Fibroblast of mammary gland (primary cell): ENCODE measurements around the gene ROS1.

ENCODE experiments used
- DNase-seq: peaks from one replicate; pipeline ENCODE4 v3.0.0-alpha.2; 2010; ENCODE audit warnings: low read depth
- H3K4me3 ChIP-seq: 2 replicates; pipeline ENCODE4 v1.5.1; 2011; ENCODE audit warnings: low read depth, mild to moderate bottlenecking, low read length, moderate library complexity; ENCODE audit not compliant: control insufficient read depth
- CTCF ChIP-seq: conservative IDR thresholded peaks from 2 replicates; pipeline ENCODE4 v1.5.1; 2011; ENCODE audit warnings: low read depth, low read length, inconsistent platforms; ENCODE audit not compliant: control insufficient read depth, insufficient read depth

The ROS1 gene

GRCh38 chr6:117345292-117345610, 80.5 kb downstream of the ROS1 start:
- H3K4me3 ChIP-seq: no peak overlapping the region
- DNase-seq: no peak
- no peak for TF ChIP-seq CTCF

- TF ChIP-seq CTCF: no peak
- no peak overlapping the region for H3K4me3 ChIP-seq
- DNase-seq: no peak
These were observed 81.1 kb downstream of the ROS1 start for GRCh38 chr6:117344444-117345291.

- DNase-seq: no peak
- TF ChIP-seq CTCF: no peak
- H3K4me3 ChIP-seq: no peak overlapping the region
These were observed 87.2 kb downstream of the ROS1 start for GRCh38 chr6:117338567-117338966.

- no peak overlapping the region for H3K4me3 ChIP-seq
- no peak for TF ChIP-seq CTCF
- no peak for DNase-seq
These were observed 95.8 kb downstream of the ROS1 start for GRCh38 chr6:117329926-117330325.

- TF ChIP-seq CTCF: no peak
These were observed 97.2 kb downstream of the ROS1 start for GRCh38 chr6:117328500-117328899.

GRCh38 chr6:117328005-117328389, 97.7 kb downstream of the ROS1 start:
- H3K4me3 ChIP-seq: no peak overlapping the region
- no peak for TF ChIP-seq CTCF
- no peak for DNase-seq

More at GRCh38 chr6:117328500-117328899, 97.2 kb downstream of the ROS1 start:
- no peak for DNase-seq
- H3K4me3 ChIP-seq: no peak overlapping the region
